NB4 (cell line): ENCODE measurements around the gene ACOT9.
A peak's percentile ranks its signal among the peaks of the same experiment; 100 is the strongest.
"Not testable (repeated sequence)": the region's sequence is repeated elsewhere in the genome, so short reads cannot be mapped to it uniquely, and the experiment has no call there.

Experiments used
- DNase-seq: peaks from one replicate; pipeline ENCODE4 v3.0.0; 2010; ENCODE audit warnings: low read depth
- H3K4me3 ChIP-seq: one replicate; pipeline ENCODE4 v1.5.1; 2011; ENCODE audit warnings: mild to moderate bottlenecking, low read depth, low read length, moderate library complexity
- CTCF ChIP-seq: IDR thresholded peaks from one replicate; pipeline ENCODE4 v1.5.1; 2012; ENCODE audit warnings: low read depth, low read length
- MAX ChIP-seq: IDR thresholded peaks from 2 replicates; pipeline ENCODE4 v1.6.1; 2011; ENCODE audit warnings: low read depth, low read length
- MYC ChIP-seq: IDR thresholded peaks from 2 replicates; pipeline ENCODE4 v1.6.1; 2011; ENCODE audit warnings: low read depth, low read length
- POLR2A ChIP-seq: IDR thresholded peaks from 2 replicates; pipeline ENCODE4 v1.6.1; 2011; ENCODE audit warnings: mild to moderate bottlenecking; ENCODE audit not compliant: insufficient read length; ENCODE audit errors: extremely low read depth

ACOT9 gene

DNA sequence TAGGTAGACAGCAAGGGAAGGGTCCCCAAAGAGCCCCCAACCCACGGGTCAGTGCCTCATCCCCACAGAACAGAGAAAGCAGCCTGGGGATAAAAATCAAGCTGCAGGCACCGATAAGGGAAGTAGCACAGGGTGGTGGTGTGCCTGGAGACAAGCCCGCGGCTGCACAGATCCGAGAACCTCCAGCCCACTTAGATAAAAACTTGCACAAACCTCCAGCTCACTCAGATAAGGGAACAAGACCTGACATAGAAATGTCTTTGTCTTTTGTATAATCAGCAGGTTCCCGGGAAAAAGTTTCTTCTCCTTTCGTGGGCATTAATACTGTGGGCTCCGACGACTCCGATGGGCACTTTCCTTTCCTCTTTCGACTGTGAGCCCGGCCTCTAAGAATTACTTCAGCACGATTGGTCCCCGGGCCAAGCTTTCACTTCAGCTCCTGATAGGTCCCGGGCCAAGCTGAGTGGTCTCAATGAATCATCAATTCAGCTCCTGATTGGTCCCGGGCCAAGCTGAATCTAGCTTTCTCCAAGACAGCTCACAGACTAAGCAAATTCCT, 43.4 kb downstream of the ACOT9 start:
- DNase-seq, result peak; percentile 52
- TF ChIP-seq MYC (no peak), POLR2A (no peak), CTCF (no peak), MAX (no peak)
- peak overlapping the region; percentile 43 for H3K4me3 ChIP-seq

GRCh38 chrX:23694606-23695005, 48.5 kb downstream of the ACOT9 start:
- no peak for TF ChIP-seq MAX
- peak; percentile 62 for TF ChIP-seq CTCF
- peak; percentile 64 for DNase-seq
- no peak overlapping the region for H3K4me3 ChIP-seq

DNA sequence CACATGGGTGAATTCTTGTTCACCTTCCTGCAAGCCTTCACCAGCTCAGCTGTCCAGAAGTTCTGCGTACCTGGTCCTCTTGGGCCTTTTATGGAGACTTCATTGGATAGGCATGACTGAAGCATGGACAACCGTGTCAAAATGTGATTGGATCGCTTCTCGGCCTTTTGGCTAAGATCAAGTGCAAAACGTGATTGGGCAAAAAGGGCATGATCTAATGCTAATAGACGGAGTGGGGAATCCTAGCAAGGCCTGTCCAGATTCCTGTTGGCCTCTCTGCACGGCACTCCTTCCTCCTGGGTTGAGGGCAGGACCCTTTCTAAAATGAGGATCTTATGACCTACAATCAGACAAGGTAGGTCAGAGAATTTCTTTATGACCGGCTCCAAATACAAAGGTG, 50.9 kb downstream of the ACOT9 start:
- DNase-seq, result no peak
- TF ChIP-seq POLR2A (no peak), CTCF (no peak), MYC (no peak), MAX (no peak)
- H3K4me3 ChIP-seq, result no peak overlapping the region

DNA sequence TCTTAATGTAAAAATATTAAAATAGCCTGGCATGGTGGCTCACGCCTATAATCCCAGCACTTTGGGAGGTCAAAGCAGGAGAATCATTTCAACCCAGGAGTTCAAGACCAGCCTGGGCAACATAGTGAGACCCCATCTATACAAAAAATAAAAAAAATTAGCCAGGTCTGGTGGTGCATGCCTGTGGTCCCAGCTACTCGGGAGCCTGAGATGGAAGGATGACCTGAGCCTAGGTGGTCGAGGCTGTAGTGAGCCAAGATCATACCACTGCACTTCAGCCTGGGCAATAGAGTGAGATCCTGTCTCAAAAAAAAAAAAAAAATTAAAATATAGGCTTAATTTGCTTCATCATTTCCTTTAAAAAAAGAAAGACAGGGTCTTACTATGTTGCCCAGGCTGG, 66.6 kb downstream of the ACOT9 start:
- DNase-seq, H3K4me3 ChIP-seq: not testable (repeated sequence)

GRCh38 chrX:23673108-23673507, 70.0 kb downstream of the ACOT9 start:
- no peak for DNase-seq
- H3K4me3 ChIP-seq, result no peak overlapping the region
- TF ChIP-seq MAX, result no peak
- no peak for TF ChIP-seq POLR2A
- no peak for TF ChIP-seq CTCF
- TF ChIP-seq MYC, result no peak

DNA sequence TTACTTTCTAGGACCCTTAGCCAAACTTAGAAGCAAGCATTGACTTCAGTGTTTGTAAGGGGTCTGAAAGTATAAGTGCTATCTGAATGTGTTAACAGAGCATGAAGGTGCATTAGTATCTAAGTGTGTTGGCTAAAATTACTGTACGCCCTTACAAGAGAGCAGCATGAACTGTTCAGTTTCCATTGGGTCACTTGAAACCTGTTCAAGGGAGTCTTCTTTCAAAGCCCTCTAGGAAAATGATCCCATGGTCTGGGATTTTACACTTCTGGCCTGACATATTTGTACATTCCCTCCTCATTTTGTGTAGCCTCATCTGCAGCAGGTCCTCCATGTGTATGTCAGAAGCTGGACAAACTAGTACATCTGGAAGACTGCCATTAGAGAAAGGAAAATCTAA, 72.5 kb downstream of the ACOT9 start:
- H3K4me3 ChIP-seq, result peak overlapping the region; percentile 19
- no peak for DNase-seq
- TF ChIP-seq MAX (no peak), MYC (no peak), CTCF (no peak), POLR2A (no peak)
